ENCODE results near the gene NRAS.

Gene NRAS

DNA sequence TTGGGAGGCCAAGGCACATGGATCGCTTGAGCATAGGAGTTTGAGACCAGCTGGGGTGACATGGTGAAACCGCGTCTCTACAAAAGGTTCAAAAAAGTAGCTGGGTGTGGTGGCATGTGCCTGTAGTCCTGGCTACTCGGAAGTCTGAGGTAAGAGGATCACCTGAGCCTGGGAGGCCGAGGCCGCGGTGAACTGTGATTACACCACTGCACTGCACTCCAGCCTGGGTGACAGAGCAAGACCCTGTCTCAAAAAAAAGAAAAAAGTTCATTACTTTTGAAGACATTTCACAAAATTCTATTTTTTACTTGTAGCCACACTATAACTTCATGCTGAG lies 44.7 kb downstream of the NRAS start:
- no peak for DNase-seq

DNA sequence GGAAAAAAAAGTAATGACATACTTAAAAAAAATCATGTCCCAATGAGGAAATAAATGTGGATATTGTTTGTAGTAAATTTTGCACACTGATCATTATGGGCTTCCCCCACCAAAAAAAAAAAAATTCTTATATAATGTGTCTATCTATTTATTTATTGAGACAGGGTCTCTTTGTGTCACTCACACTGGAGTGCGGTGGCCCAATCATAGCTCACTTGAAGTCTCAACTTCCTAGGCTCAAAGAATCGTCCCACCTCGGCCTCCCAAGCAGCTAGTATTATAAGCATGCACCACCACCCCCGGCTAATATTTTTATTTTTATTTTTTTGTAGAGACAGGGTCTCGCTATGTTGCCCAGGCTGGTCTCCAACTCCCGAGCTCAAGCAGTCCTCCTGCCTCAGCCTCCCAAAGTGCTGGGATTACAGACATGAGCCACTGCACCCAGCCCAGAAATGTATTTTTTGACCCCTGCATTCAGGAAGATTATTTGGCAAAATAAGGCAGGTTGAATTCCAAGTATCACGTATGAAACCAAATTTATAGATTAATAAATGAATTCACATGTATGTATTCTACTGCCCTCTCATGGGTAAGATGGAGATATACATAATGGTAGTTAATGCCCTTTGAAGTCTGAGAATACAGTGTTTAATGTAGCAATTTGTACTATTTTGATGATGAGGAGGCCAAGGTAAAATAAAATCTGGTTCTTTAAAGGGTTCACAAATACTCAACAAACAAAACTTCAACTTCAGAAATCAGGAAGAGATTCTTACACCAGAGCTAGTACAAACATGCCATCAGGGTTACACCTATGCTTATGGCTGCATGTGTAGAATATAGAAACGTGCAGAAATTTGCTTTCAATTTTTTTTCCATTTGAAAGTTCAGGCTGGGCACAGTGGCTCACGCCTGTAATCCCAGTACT lies 45.3 kb downstream of the NRAS start:
- peak in 2 of 5 experiments; percentile 3 to 9 for DNase-seq

DNA sequence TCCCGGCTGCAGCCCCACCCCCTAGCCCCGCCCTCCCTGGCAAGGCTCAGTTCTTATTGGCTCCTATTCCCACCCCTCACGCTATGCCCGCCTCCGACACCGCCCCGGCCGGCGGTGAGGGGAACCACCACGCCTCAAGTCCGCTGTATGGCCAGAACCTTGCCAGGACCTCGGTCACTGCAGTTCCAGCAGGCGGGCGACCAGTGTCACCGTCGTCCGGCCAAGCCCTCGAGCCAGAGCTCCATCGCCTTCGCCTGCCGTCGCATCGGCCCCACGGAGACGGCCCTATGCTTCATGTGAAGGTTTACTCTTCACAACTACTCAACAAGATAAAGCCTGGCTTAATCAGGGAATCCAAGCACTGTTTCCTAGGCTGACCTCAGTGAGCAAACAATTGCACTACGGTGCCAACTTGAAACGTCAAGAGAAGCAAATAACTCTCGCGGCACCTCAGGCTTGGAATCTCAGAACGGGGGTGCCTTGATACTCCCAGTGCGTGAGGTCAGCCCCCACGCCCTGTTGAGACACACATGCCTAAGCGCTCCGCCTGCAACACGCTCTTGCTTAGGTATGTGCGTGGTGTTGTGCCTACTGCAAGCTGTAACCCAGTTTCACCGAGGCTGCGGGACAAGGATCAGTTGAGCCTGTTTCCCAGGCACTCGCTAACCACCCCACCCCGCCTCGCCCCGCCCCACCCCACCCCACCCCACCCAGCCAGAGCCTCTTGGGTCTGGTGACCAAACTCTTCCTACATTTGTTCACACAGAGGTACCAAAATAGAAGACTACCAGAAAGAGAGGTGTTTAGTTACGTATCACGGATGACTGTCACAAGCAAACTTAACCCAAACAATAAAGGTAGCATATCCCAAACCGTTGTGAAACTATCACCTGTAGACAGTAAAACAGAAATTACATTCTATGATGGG lies 46.2 kb downstream of the NRAS start:
- peak; percentile 65 to 82 (median 81) for DNase-seq

DNA sequence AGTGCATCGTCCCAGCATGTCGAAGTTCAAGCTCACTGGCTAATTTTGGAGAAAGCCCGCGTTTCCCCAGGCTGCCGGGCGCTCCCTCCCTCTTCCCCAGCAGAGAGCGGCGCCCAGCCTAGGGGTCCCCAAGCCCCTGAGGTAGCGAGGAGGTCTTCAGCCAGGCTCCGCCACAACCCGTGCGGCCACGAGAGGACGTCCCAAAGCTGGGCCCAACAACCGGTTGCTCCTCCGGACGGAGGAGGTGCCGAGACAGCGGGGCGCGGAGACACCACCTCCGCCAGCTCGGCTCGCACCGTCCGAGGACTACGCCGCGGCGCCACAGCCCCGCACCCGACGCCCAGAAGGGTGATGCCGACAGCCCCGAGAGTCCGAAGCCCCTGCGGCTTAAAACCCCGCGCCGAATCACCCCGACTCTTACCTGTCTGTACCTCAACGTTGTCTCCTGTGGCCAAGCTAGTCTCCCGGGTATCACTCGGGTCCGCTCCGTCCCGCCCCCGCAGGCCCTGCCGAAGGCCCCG lies 46.9 kb downstream of the NRAS start, which contains the start of gene DENND2C:
Gene DENND2C, minus strand, starts transcription at position 488 of the 521 bp plus-strand sequence. CDS start 44,065 bp downstream, outside the sequence.
- no peak for DNase-seq

DNA sequence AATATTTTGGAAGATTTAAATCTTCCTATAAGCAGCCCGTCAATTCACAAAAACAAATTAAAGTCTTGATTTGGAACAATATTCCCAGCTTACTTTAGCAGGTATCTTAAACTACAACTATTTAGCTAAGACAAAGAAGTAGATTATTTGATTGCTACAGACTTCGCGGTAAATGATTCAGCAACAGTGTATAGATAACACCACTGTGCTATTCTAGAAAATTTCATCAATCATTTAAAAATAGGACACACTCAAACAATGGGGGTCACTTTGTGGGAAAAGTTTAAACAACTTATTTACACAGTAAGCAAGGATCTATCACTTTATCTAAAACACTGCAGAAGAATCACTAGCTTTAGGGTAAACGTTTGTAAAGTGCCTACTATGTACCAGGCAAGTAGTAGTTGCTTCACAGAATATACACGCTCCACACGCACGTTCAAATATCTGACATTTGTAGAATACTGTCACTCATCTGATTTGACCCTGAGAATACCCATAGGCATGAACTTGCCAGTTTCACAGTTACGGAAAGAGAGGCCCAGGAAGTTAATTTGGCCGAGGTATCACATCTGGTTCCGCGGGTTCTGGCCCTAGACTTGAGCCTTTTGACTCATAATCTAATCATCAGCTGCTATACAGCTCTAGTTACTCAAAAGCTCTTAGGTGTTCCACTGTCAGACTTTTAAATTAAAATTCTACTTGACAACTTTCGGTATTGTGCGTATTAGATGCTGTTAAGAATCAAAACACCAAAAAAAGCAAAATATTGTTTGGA lies 47.6 kb downstream of the NRAS start:
- no peak for DNase-seq

DNA sequence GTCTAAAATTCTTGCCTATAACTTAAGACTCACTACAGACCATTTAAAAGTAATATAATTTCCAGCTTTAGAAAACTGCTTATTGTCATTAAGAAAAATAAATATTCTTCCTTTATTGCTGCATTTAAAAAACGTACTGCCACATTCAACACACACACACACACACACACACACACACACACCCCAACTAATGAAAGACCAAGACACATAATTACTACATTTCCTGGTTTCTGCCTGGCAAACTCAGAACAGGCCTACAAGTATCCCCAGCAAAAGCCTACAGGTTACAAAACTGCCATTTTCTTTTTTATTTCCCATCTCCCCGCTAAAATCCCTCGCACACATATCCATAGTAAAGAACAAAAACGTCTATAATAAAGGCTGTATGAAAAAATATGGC lies 48.2 kb downstream of the NRAS start:
- DNase-seq: no peak

DNA sequence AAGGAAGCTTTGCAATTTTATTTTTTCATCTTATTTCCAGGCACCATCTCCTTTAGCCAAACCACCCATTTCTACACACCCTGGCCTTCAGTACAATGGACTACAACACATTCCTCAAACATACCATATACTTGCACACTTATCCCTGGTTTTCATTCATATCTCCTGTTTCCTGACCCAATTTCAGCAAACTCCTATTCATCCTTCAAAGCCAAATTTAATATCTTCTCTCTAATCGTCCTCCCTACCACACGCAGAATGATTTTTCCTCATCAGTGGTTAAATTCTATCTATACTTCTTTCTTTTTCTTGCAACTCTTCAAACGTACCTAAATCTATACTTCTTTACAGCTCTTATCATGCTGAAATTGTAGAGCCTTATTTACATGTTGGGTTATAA lies 49.6 kb downstream of the NRAS start:
- no peak for DNase-seq

DNA sequence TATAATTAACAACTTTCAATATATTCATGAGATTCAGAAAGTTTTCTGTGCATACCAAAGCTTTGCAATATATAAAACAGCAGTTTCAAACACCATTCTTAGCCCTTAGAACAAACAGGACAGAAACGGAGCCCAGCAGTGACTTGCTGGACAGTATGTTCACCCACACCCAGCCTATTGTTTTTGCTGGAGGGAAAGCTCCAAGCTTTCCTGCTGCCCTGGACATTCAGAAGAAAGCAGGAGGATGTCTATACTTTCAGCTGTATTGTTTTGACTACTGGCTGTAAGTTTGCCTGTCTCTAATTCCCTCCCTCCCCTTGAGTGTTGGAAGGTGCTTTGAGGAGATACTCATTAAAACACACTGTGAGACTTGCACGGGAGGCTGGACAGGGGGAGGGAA lies 56.3 kb downstream of the NRAS start:
- DNase-seq: no peak
